ENCODE measurements around the gene CFAP74.

CFAP74 gene

GRCh38 chr1:1976031-1976430, 27.6 kb downstream of the CFAP74 start:
- H3K9me3 ChIP-seq (ENCODE audit: control insufficient read depth, low read length), result no peaks in the 10 kb centered on the region

GRCh38 chr1:1975535-1975934, 28.1 kb downstream of the CFAP74 start:
- Histone ChIP-seq H3K4me3 (ENCODE audit: low read depth, low read length) (no peak overlapping the region), H3K9me3 (ENCODE audit: control insufficient read depth, low read length) (no peaks in the 10 kb centered on the region), H3K4me2 (ENCODE audit: low read length) (no peak overlapping the region), H3K27ac (no peak overlapping the region), H3K4me1 (no peaks in the 10 kb centered on the region), H2AFZ (no peak overlapping the region), H3K79me2 (no peaks in the 10 kb centered on the region), H3K9ac (no peak overlapping the region), H3K27me3 (ENCODE audit: control insufficient read depth, insufficient read depth, low read length) (no peaks in the 10 kb centered on the region), H3K36me3 (ENCODE audit: control insufficient read depth, insufficient read depth, low read length) (no peaks in the 10 kb centered on the region)
- TF ChIP-seq CTCF (IDR thresholded peaks at IDR 0.05), result no peak

More at GRCh38 chr1:1976031-1976430, 27.6 kb downstream of the CFAP74 start:
- no peaks in the 10 kb centered on the region for H3K27me3 ChIP-seq (ENCODE audit: control insufficient read depth, insufficient read depth, low read length)
- no peak for TF ChIP-seq CTCF (IDR thresholded peaks at IDR 0.05)
- H3K4me1 ChIP-seq, result no peaks in the 10 kb centered on the region
- no peak overlapping the region for H2AFZ ChIP-seq
- H3K4me3 ChIP-seq (ENCODE audit: low read depth, low read length), result no peak overlapping the region
- no peak overlapping the region for H3K4me2 ChIP-seq (ENCODE audit: low read length)
- H3K36me3 ChIP-seq (ENCODE audit: control insufficient read depth, insufficient read depth, low read length), result no peaks in the 10 kb centered on the region
- H3K9ac ChIP-seq, result no peak overlapping the region
- H3K27ac ChIP-seq, result no peak overlapping the region
- H3K79me2 ChIP-seq, result no peaks in the 10 kb centered on the region

- Histone ChIP-seq H3K36me3 (ENCODE audit: control insufficient read depth, insufficient read depth, low read length) (no peaks in the 10 kb centered on the region), H3K9ac (no peak overlapping the region), H3K27ac (no peak overlapping the region), H3K79me2 (no peaks in the 10 kb centered on the region), H3K4me1 (no peaks in the 10 kb centered on the region), H2AFZ (no peak overlapping the region), H3K27me3 (ENCODE audit: control insufficient read depth, insufficient read depth, low read length) (no peaks in the 10 kb centered on the region), H3K4me3 (ENCODE audit: low read depth, low read length) (no peak overlapping the region), H3K4me2 (ENCODE audit: low read length) (no peak overlapping the region), H3K9me3 (ENCODE audit: control insufficient read depth, low read length) (no peaks in the 10 kb centered on the region)
- no peak for TF ChIP-seq CTCF (IDR thresholded peaks at IDR 0.05)
Observed at GRCh38 chr1:1974834-1975233, 28.8 kb downstream of the CFAP74 start.

GRCh38 chr1:1973716-1974642, 29.6 kb downstream of the CFAP74 start:
- Histone ChIP-seq H3K27me3 (ENCODE audit: control insufficient read depth, insufficient read depth, low read length) (no peaks in the 10 kb centered on the region), H3K36me3 (ENCODE audit: control insufficient read depth, insufficient read depth, low read length) (no peaks in the 10 kb centered on the region), H3K79me2 (no peaks in the 10 kb centered on the region), H3K9me3 (ENCODE audit: control insufficient read depth, low read length) (no peaks in the 10 kb centered on the region), H3K9ac (no peak overlapping the region), H2AFZ (no peak overlapping the region), H3K27ac (no peak overlapping the region), H3K4me3 (ENCODE audit: low read depth, low read length) (no peak overlapping the region), H3K4me1 (no peaks in the 10 kb centered on the region), H3K4me2 (ENCODE audit: low read length) (no peak overlapping the region)
- no peak for TF ChIP-seq CTCF (IDR thresholded peaks at IDR 0.05)

All from parathyroid adenoma (tissue), 2 donors.